ENCODE measurements around the gene DPF1.

Gene DPF1

DNA sequence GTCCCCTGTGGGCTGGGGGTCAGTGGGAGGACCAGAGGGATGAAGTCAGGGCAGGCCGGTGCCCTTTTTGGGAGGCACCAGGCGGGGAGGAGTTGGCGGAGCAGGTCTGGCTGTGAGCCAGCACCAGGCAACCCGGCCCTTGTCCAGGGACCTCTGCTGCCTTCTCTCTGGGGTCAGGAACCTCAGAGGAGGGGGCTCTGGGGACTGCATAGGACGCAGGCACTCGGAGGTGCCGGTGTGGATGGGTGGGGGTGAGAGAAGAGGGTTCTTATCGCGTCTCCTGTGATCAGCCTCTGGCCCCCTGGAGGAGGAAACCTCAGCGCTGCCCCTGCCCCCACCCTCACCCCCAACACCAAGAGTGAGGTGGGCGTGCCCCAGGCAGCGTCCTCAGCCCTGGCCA, 16.5 kb downstream of the DPF1 start:
- peaks cover 20% of the 10 kb centered on the region for H3K27me3 ChIP-seq (ENCODE audit: control insufficient read depth, low read length)
- H3K9me2 ChIP-seq (replicated peaks; ENCODE audit: control insufficient read depth, low read length), result no peaks in the 10 kb centered on the region
- H3K4me2 ChIP-seq (ENCODE audit: low read length), result no peak overlapping the region

DNA sequence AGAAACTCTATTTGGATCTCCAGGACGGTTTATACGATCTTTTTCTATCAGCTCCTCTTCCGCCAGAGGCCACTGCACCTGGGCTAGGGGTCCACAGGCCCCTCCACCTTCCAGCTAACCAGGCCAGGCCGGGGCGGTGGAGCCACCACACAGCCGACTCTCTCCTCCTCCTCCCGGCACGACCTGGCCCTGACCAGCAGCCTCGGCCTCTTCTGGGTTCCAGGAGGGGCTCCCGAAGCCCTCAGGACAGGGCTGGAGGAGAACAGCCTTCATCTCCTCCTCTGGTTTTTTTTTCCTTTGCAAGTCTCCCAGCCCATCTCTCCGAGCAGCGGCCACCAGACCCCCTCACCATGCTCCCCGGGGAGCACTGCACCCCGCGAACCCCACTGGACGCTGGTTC, 17.1 kb downstream of the DPF1 start:
- H3K9me2 ChIP-seq (replicated peaks; ENCODE audit: control insufficient read depth, low read length), result no peaks in the 10 kb centered on the region
- H3K4me2 ChIP-seq (ENCODE audit: low read length), result no peak overlapping the region
- no peaks in the 10 kb centered on the region for H4K20me1 ChIP-seq (ENCODE audit: control insufficient read depth, insufficient read depth, low read depth, low read length)
- H3K79me2 ChIP-seq (ENCODE audit: control insufficient read depth, low read length), result no peaks in the 10 kb centered on the region
- H3K27ac ChIP-seq (ENCODE audit: low read depth, low read length), result no peak overlapping the region
- no peaks in the 10 kb centered on the region; the same call in 1 of the 2 replicates for H3K36me3 ChIP-seq (ENCODE audit: control insufficient read depth, low read length)
- peaks cover 19% of the 10 kb centered on the region for H3K4me1 ChIP-seq (ENCODE audit: control insufficient read depth, low read length)
- TF ChIP-seq, protein P1, sequence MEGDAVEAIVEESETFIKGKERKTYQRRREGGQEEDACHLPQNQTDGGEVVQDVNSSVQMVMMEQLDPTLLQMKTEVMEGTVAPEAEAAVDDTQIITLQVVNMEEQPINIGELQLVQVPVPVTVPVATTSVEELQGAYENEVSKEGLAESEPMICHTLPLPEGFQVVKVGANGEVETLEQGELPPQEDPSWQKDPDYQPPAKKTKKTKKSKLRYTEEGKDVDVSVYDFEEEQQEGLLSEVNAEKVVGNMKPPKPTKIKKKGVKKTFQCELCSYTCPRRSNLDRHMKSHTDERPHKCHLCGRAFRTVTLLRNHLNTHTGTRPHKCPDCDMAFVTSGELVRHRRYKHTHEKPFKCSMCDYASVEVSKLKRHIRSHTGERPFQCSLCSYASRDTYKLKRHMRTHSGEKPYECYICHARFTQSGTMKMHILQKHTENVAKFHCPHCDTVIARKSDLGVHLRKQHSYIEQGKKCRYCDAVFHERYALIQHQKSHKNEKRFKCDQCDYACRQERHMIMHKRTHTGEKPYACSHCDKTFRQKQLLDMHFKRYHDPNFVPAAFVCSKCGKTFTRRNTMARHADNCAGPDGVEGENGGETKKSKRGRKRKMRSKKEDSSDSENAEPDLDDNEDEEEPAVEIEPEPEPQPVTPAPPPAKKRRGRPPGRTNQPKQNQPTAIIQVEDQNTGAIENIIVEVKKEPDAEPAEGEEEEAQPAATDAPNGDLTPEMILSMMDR (IDR thresholded peaks at IDR 0.05; ENCODE audit: low read depth, low read length, poor library complexity, severe bottlenecking), result no peak
- TF ChIP-seq EZH2phosphoT487 (IDR thresholded peaks at IDR 0.05; ENCODE audit: borderline replicate concordance, low read length), result no peak
- H3K9me3 ChIP-seq (ENCODE audit: control insufficient read depth, insufficient read depth, low read length), result no peaks in the 10 kb centered on the region
- H3K27me3 ChIP-seq (ENCODE audit: control insufficient read depth, low read length), result peaks cover 20% of the 10 kb centered on the region
- no peak overlapping the region for H3K4me3 ChIP-seq (ENCODE audit: low read length)
- no peaks in the 10 kb centered on the region for H3F3A ChIP-seq (ENCODE audit: control insufficient read depth, insufficient read depth)

More for the DNA sequence above, 16.5 kb downstream of the DPF1 start:
- Histone ChIP-seq H3K4me1 (ENCODE audit: control insufficient read depth, low read length) (peaks cover 19% of the 10 kb centered on the region), H3K79me2 (ENCODE audit: control insufficient read depth, low read length) (no peaks in the 10 kb centered on the region), H3K27ac (ENCODE audit: low read depth, low read length) (no peak overlapping the region), H4K20me1 (ENCODE audit: control insufficient read depth, insufficient read depth, low read depth, low read length) (no peaks in the 10 kb centered on the region), H3K9me3 (ENCODE audit: control insufficient read depth, insufficient read depth, low read length) (no peaks in the 10 kb centered on the region), H3K36me3 (ENCODE audit: control insufficient read depth, low read length) (no peaks in the 10 kb centered on the region), H3F3A (ENCODE audit: control insufficient read depth, insufficient read depth) (no peaks in the 10 kb centered on the region), H3K4me3 (ENCODE audit: low read length) (no peak overlapping the region)
- no peak for TF ChIP-seq EZH2phosphoT487 (IDR thresholded peaks at IDR 0.05; ENCODE audit: borderline replicate concordance, low read length)
- TF ChIP-seq, protein P1 (IDR thresholded peaks at IDR 0.05; ENCODE audit: low read depth, low read length, poor library complexity, severe bottlenecking), result no peak

- Histone ChIP-seq H3K36me3 (ENCODE audit: control insufficient read depth, low read length) (peaks cover 7% of the 10 kb centered on the region; the same call in 1 of the 2 replicates), H3K27me3 (ENCODE audit: control insufficient read depth, low read length) (peaks cover 20% of the 10 kb centered on the region), H3K9me2 (replicated peaks; ENCODE audit: control insufficient read depth, low read length) (no peaks in the 10 kb centered on the region), H3F3A (ENCODE audit: control insufficient read depth, insufficient read depth) (no peaks in the 10 kb centered on the region), H4K20me1 (ENCODE audit: control insufficient read depth, insufficient read depth, low read depth, low read length) (no peaks in the 10 kb centered on the region), H3K4me3 (ENCODE audit: low read length) (no peak overlapping the region), H3K79me2 (ENCODE audit: control insufficient read depth, low read length) (no peaks in the 10 kb centered on the region), H3K27ac (ENCODE audit: low read depth, low read length) (no peak overlapping the region), H3K9me3 (ENCODE audit: control insufficient read depth, insufficient read depth, low read length) (no peaks in the 10 kb centered on the region), H3K4me2 (ENCODE audit: low read length) (no peak overlapping the region), H3K4me1 (ENCODE audit: control insufficient read depth, low read length) (peaks cover 19% of the 10 kb centered on the region)
- TF ChIP-seq, protein P1 (IDR thresholded peaks at IDR 0.05; ENCODE audit: low read depth, low read length, poor library complexity, severe bottlenecking), result no peak
- TF ChIP-seq EZH2phosphoT487 (IDR thresholded peaks at IDR 0.05; ENCODE audit: borderline replicate concordance, low read length), result no peak
Observed at GRCh38 chr19:38206006-38206745, 17.8 kb downstream of the DPF1 start.

Data from DOHH2 (cell line).